Neural progenitor cell (in vitro differentiated cells): ENCODE results near the gene DRGX.

Source experiments
- CTCF ChIP-seq: fragments of 200-600 bp; sonication (generic); IDR thresholded peaks from 2 replicates; pipeline ENCODE4 v1.5.1; 2017; ENCODE audit warnings: antibody characterized with exemption, mild to moderate bottlenecking
- EZH2 ChIP-seq: fragments of 200-600 bp; sonication (generic); IDR thresholded peaks from 2 replicates; pipeline ENCODE4 v1.6.1; 2017; ENCODE audit warnings: antibody characterized with exemption, mild to moderate bottlenecking, moderate library complexity

- no peak for TF ChIP-seq CTCF
- TF ChIP-seq EZH2: no peak
Observed at GRCh38 chr10:49360271-49361177, 35.4 kb downstream of the DRGX start.
